ENCODE data around the gene UHRF2. TPM values are rescaled to one million over a fixed set of nuclear protein-coding genes. Genes with fewer than 3 reads are reported as not detected.
A peak's percentile ranks its signal among the peaks of the same experiment; 100 is the strongest.

Gene UHRF2
- total RNA-seq, 4 donors from 2014 or later, result 31.1 to 44.4 (median 41.8) TPM

- DNase-seq (ENCODE audit: extremely low spot score), result no peak
- Histone ChIP-seq H3K4me3 (no peak overlapping the region), H3K9me3 (no peaks in the 10 kb centered on the region), H3K27me3 (no peaks in the 10 kb centered on the region), H3K36me3 (peaks cover 0 to 13% (median 5%) of the 10 kb centered on the region in 4 donors), H3K27ac (replicated peaks in 1 of 4) (no peak overlapping the region), H3K4me1 (peaks cover 12 to 75% (median 69%) of the 10 kb centered on the region in 4 donors)
- TF ChIP-seq EP300 (IDR thresholded peaks at IDR 0.05) (no peak), POLR2A (IDR thresholded peaks at IDR 0.05; ENCODE audit: low read depth) (no peak), CTCF (IDR thresholded peaks at IDR 0.05) (no peak), POLR2AphosphoS5 (IDR thresholded peaks at IDR 0.05) (no peak)
- intact Hi-C loops (cut with DNase I), result no loop called here
- WGBS, result 42% methylated on average over 3 of the region's 3 CpGs
These were observed 27.4 kb downstream of the UHRF2 start for GRCh38 chr9:6440405-6440804.

- Histone ChIP-seq H3K27ac (replicated peaks in 1 of 4) (no peak overlapping the region), H3K4me3 (no peak overlapping the region), H3K36me3 (peaks cover 0 to 9% (median 5%) of the 10 kb centered on the region in 4 donors), H3K9me3 (no peaks in the 10 kb centered on the region), H3K27me3 (no peaks in the 10 kb centered on the region), H3K4me1 (peaks cover 12 to 80% (median 70%) of the 10 kb centered on the region in 4 donors)
- intact Hi-C loops (cut with DNase I), result no loop called here
- no peak for DNase-seq (ENCODE audit: extremely low spot score)
- no peak for TF ChIP-seq EP300 (IDR thresholded peaks at IDR 0.05)
- TF ChIP-seq POLR2A (IDR thresholded peaks at IDR 0.05; ENCODE audit: low read depth), result no peak
- TF ChIP-seq POLR2AphosphoS5 (IDR thresholded peaks at IDR 0.05), result no peak
- no peak for TF ChIP-seq CTCF (IDR thresholded peaks at IDR 0.05)
- 50% methylated on average over 1 of the region's 1 CpG for WGBS
These were observed 28.3 kb downstream of the UHRF2 start for GRCh38 chr9:6441269-6441668.

- Histone ChIP-seq H3K4me3 (no peak overlapping the region), H3K4me1 (peaks cover 20 to 94% (median 78%) of the 10 kb centered on the region in 4 donors), H3K36me3 (peaks cover 0 to 4% (median 0%) of the 10 kb centered on the region in 4 donors), H3K27me3 (no peaks in the 10 kb centered on the region), H3K27ac (replicated peaks in 1 of 4) (peak overlapping the region in 1 of 4 donors; percentile 2), H3K9me3 (no peaks in the 10 kb centered on the region)
- no peak for TF ChIP-seq POLR2AphosphoS5 (IDR thresholded peaks at IDR 0.05)
- no peak for TF ChIP-seq POLR2A (IDR thresholded peaks at IDR 0.05; ENCODE audit: low read depth)
- no peak for TF ChIP-seq EP300 (IDR thresholded peaks at IDR 0.05)
- TF ChIP-seq CTCF (IDR thresholded peaks at IDR 0.05), result no peak
- 9% methylated on average over 1 of the region's 1 CpG for WGBS
- no peak for DNase-seq (ENCODE audit: extremely low spot score)
- intact Hi-C loops (cut with DNase I), result no loop called here
These were observed 30.7 kb downstream of the UHRF2 start for GRCh38 chr9:6443661-6444060.

- no peak overlapping the region for H3K4me3 ChIP-seq
- intact Hi-C loops (cut with DNase I), result no loop called here
- 75% methylated on average over 2 of the region's 2 CpGs for WGBS
- TF ChIP-seq POLR2A (IDR thresholded peaks at IDR 0.05; ENCODE audit: low read depth) (no peak), POLR2AphosphoS5 (IDR thresholded peaks at IDR 0.05) (no peak), CTCF (IDR thresholded peaks at IDR 0.05) (no peak), EP300 (IDR thresholded peaks at IDR 0.05) (no peak)
- DNase-seq (ENCODE audit: extremely low spot score), result no peak
- H3K36me3 ChIP-seq, result peaks cover 0 to 4% (median 0%) of the 10 kb centered on the region in 4 donors
- H3K27me3 ChIP-seq, result no peaks in the 10 kb centered on the region
- no peaks in the 10 kb centered on the region for H3K9me3 ChIP-seq
- H3K4me1 ChIP-seq, result peaks cover 25 to 94% (median 79%) of the 10 kb centered on the region in 4 donors
- H3K27ac ChIP-seq (replicated peaks in 1 of 4), result peak overlapping the region in 1 of 4 donors; percentile 28
These were observed 31.1 kb downstream of the UHRF2 start for GRCh38 chr9:6444128-6444527.

GRCh38 chr9:6449086-6449485 is 36.1 kb downstream of the UHRF2 start:
- intact Hi-C loops (cut with DNase I), result no loop called here
- no peak for DNase-seq (ENCODE audit: extremely low spot score)
- 81% methylated on average over 1 of the region's 1 CpG for WGBS
- no peaks in the 10 kb centered on the region for H3K9me3 ChIP-seq
- H3K27ac ChIP-seq (replicated peaks in 1 of 4), result no peak overlapping the region
- no peak overlapping the region for H3K4me3 ChIP-seq
- H3K27me3 ChIP-seq, result no peaks in the 10 kb centered on the region
- peaks cover 37 to 90% (median 64%) of the 10 kb centered on the region in 4 donors for H3K4me1 ChIP-seq
- TF ChIP-seq EP300 (IDR thresholded peaks at IDR 0.05) (no peak), POLR2AphosphoS5 (IDR thresholded peaks at IDR 0.05) (no peak), CTCF (IDR thresholded peaks at IDR 0.05) (no peak), POLR2A (IDR thresholded peaks at IDR 0.05; ENCODE audit: low read depth) (no peak)
- H3K36me3 ChIP-seq, result peaks cover 0 to 4% (median 0%) of the 10 kb centered on the region in 4 donors
